OCI-LY7 (cell line): ENCODE data around the gene INPP5A. TPM values are rescaled to one million over a fixed set of nuclear protein-coding genes. Genes with fewer than 3 reads are reported as not detected.

Source experiments
- BruUV-seq: library from RNA; stranded (reverse); fragments of 400-500 nt; replicated peaks from 2 replicates; lab custom pipeline; 2021; lab: Mats Ljungman, UMichigan
- CTCF ChIA-PET: fragments of 300-600 bp; sonication (Branson Sonifier 250); formaldehyde crosslinking; loops from one replicate; lab custom pipeline; 2022; ENCODE audit warnings: antibody characterized with exemption; ENCODE audit not compliant: unreplicated experiment; lab: Charles Lee
- POLR2A ChIA-PET: fragments of 300-600 bp; sonication (Branson Sonifier 250); formaldehyde crosslinking; loops from one replicate; lab custom pipeline; 2022; ENCODE audit warnings: antibody characterized with exemption; lab: Charles Lee
- DNase-seq: peaks from one replicate; pipeline ENCODE4 v3.0.0-alpha.2; 2015; ENCODE audit warnings: low spot score
- H2AFZ ChIP-seq: fragments of 200-600 bp; sonication (generic), shearing (Covaris generic); 2 replicates; pipeline ENCODE4 v1.6.1; 2014; ENCODE audit warnings: mild to moderate bottlenecking, antibody characterized with exemption, low read length, moderate library complexity
- H3K27ac ChIP-seq: fragments of 200-600 bp; sonication (generic); 2 replicates; pipeline ENCODE4 v1.5.1; 2014; ENCODE audit warnings: mixed run types, low read depth, mild to moderate bottlenecking, moderate library complexity, low read length, inconsistent platforms; ENCODE audit not compliant: poor library complexity, severe bottlenecking
- H3K36me3 ChIP-seq: fragments of 200-600 bp; sonication (generic); 2 replicates; pipeline ENCODE4 v1.6.1; 2014; ENCODE audit warnings: mild to moderate bottlenecking, antibody characterized with exemption, low read length, moderate library complexity, mixed read lengths; ENCODE audit not compliant: insufficient read depth
- H3K4me1 ChIP-seq: fragments of 200-600 bp; sonication (generic); 2 replicates; pipeline ENCODE4 v1.5.1; 2014; ENCODE audit warnings: mild to moderate bottlenecking, low read length; ENCODE audit not compliant: insufficient read depth, poor library complexity, severe bottlenecking
- H3K4me2 ChIP-seq: fragments of 200-600 bp; sonication (generic); 2 replicates; pipeline ENCODE4 v1.6.1; 2014; ENCODE audit warnings: mild to moderate bottlenecking, low read length
- H3K4me3 ChIP-seq: fragments of 200-600 bp; sonication (generic); 2 replicates; pipeline ENCODE4 v1.5.1; 2014; ENCODE audit warnings: mild to moderate bottlenecking, low read depth, low read length; ENCODE audit not compliant: poor library complexity, severe bottlenecking
- H3K79me2 ChIP-seq: fragments of 200-600 bp; sonication (generic); 2 replicates; pipeline ENCODE4 v1.6.1; 2016; ENCODE audit warnings: low read depth, mild to moderate bottlenecking, low read length, moderate library complexity, mixed read lengths; ENCODE audit not compliant: insufficient read depth
- H3K9me2 ChIP-seq: fragments of 200-600 bp; sonication (generic); 2 replicates; pipeline ENCODE4 v1.6.1; 2016; ENCODE audit warnings: mild to moderate bottlenecking, low read length, mixed read lengths; ENCODE audit not compliant: insufficient read depth
- H3K9me3 ChIP-seq: fragments of 200-600 bp; sonication (generic); 2 replicates; pipeline ENCODE4 v1.6.1; 2014; ENCODE audit warnings: mild to moderate bottlenecking, mixed run types, low read length, mixed read lengths
- H4K20me1 ChIP-seq: fragments of 200-600 bp; sonication (generic); 2 replicates; pipeline ENCODE4 v1.6.1; 2014; ENCODE audit warnings: mild to moderate bottlenecking, antibody characterized with exemption, low read length, moderate library complexity, mixed read lengths; ENCODE audit not compliant: insufficient read depth
- EZH2phosphoT487 ChIP-seq: fragments of 200-600 bp; sonication (generic); IDR thresholded peaks from 2 replicates; pipeline ENCODE4 v1.6.1; 2018; ENCODE audit warnings: low read depth, borderline replicate concordance, mild to moderate bottlenecking, mixed run types, antibody characterized with exemption, low read length, moderate library complexity, mixed read lengths
- intact Hi-C: fragments of 100-400 bp; cut with micrococcal nuclease; formaldehyde crosslinking; loops from one replicate; pipeline ENCODE4 v1.10.0; 2022; ENCODE audit not compliant: unreplicated experiment
- total RNA-seq, 2 experiments: library from RNA; depleted of rRNA in 1 of 2; stranded (reverse); fragments of >200 nt in 1 of 2; shearing (Covaris generic) in 1 of 2; gene quantifications; 2 replicates each; pipeline ENCODE4 v1.2.3, GENCODE V29; 2014 to 2022
- TF ChIP-seq, protein P1 (sequence below): fragments of 200-600 bp; sonication (generic); conservative IDR thresholded peaks from 2 replicates; pipeline ENCODE4 v1.5.1; 2014; ENCODE audit warnings: mild to moderate bottlenecking, antibody characterized with exemption, low read length, moderate library complexity, mixed read lengths

The INPP5A gene
- total RNA-seq, 2 experiments from 2014 or later = 14.5 to 18.4 TPM

DNA sequence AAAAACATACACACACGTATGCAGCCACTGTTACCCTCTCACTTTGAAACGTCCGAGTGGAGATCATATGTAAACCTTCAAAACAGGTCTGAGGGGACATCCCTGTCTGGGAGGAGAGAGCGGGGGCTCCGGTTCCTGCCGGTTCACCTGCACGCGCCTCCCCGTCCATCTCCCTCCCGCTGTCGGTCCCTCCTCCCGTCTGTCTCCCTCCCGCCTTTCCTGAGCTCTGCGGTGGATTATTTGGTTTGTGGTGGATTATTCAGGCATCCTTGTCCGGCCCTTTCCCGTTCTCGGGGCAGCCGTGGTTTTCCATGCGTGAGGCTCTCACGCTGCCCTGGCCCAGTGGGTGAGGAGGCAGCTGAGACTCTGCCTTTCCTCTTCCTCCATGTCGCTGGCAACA is 188.6 kb downstream of the INPP5A start:
- no TSS peak for BruUV-seq
- intact Hi-C loops = no loop called here
- CTCF ChIA-PET = no interaction called here
- H2AFZ ChIP-seq = no peak overlapping the region
- H3K9me3 ChIP-seq = no peaks in the 10 kb centered on the region
- H3K4me2 ChIP-seq = no peak overlapping the region
- H3K9me2 ChIP-seq = no peaks in the 10 kb centered on the region
- H3K4me1 ChIP-seq = no peaks in the 10 kb centered on the region
- no peak overlapping the region for H3K4me3 ChIP-seq
- H3K36me3 ChIP-seq = no peaks in the 10 kb centered on the region
- H3K27ac ChIP-seq = no peak overlapping the region
- TF ChIP-seq, protein P1, sequence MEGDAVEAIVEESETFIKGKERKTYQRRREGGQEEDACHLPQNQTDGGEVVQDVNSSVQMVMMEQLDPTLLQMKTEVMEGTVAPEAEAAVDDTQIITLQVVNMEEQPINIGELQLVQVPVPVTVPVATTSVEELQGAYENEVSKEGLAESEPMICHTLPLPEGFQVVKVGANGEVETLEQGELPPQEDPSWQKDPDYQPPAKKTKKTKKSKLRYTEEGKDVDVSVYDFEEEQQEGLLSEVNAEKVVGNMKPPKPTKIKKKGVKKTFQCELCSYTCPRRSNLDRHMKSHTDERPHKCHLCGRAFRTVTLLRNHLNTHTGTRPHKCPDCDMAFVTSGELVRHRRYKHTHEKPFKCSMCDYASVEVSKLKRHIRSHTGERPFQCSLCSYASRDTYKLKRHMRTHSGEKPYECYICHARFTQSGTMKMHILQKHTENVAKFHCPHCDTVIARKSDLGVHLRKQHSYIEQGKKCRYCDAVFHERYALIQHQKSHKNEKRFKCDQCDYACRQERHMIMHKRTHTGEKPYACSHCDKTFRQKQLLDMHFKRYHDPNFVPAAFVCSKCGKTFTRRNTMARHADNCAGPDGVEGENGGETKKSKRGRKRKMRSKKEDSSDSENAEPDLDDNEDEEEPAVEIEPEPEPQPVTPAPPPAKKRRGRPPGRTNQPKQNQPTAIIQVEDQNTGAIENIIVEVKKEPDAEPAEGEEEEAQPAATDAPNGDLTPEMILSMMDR = no peak
- no peak for TF ChIP-seq EZH2phosphoT487
- no peaks in the 10 kb centered on the region for H4K20me1 ChIP-seq
- POLR2A ChIA-PET = no interaction called here
- no peaks in the 10 kb centered on the region for H3K79me2 ChIP-seq
- no peak for DNase-seq

DNA sequence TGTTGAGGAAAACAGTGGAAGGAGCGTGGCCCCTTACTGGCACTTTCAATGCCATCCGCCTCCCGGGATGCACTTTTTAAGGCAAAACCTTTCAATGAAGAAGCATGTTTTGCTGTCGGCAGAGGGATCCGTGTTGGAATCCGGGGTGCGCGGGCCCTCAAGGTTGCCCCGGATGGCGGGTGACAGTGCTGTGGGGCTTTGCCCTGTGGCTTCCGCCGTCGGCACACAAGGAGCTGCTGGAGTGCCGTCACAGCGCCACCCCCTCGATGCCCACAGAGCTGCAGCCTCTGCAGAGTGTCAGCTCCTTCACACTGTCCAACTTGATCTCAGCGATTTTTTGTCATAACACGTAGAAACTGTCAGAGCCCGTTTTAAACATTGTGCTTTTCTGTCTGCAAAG is 189.4 kb downstream of the INPP5A start:
- H3K4me2 ChIP-seq = no peak overlapping the region
- no TSS peak for BruUV-seq
- POLR2A ChIA-PET = no interaction called here
- no peak overlapping the region for H3K27ac ChIP-seq
- no peaks in the 10 kb centered on the region for H3K79me2 ChIP-seq
- TF ChIP-seq, protein P1 = no peak
- TF ChIP-seq EZH2phosphoT487 = no peak
- no peaks in the 10 kb centered on the region for H3K4me1 ChIP-seq
- H3K9me2 ChIP-seq = no peaks in the 10 kb centered on the region
- H4K20me1 ChIP-seq = no peaks in the 10 kb centered on the region
- no peak overlapping the region for H3K4me3 ChIP-seq
- intact Hi-C loops = no loop called here
- H3K36me3 ChIP-seq = no peaks in the 10 kb centered on the region
- CTCF ChIA-PET = no interaction called here
- H3K9me3 ChIP-seq = no peaks in the 10 kb centered on the region
- H2AFZ ChIP-seq = no peak overlapping the region
- DNase-seq = no peak

- no TSS peak for BruUV-seq
- no peaks in the 10 kb centered on the region for H3K79me2 ChIP-seq
- H3K4me1 ChIP-seq = no peaks in the 10 kb centered on the region
- H3K27ac ChIP-seq = no peak overlapping the region
- H3K4me3 ChIP-seq = no peak overlapping the region
- no peak for DNase-seq
- H3K9me2 ChIP-seq = no peaks in the 10 kb centered on the region
- ChIA-PET CTCF (no interaction called here), POLR2A (no interaction called here)
- no peak overlapping the region for H3K4me2 ChIP-seq
- no peaks in the 10 kb centered on the region for H3K9me3 ChIP-seq
- H2AFZ ChIP-seq = no peak overlapping the region
- H4K20me1 ChIP-seq = no peaks in the 10 kb centered on the region
- intact Hi-C loops = no loop called here
- TF ChIP-seq EZH2phosphoT487 = no peak
- H3K36me3 ChIP-seq = no peaks in the 10 kb centered on the region
Observed at GRCh38 chr10:132727411-132727810, 189.8 kb downstream of the INPP5A start.
